NCI-H748 (cell line): ENCODE results near the gene RSRC2.
"Not testable (repeated sequence)": the region's sequence is repeated elsewhere in the genome, so short reads cannot be mapped to it uniquely, and the experiment has no call there.

Source experiments
- DNase-seq: peaks from one replicate; lab custom pipeline; 2025; ENCODE audit not compliant: unreplicated experiment; lab: John Stamatoyannopoulos, UW

Gene RSRC2

GRCh38 chr12:122519418-122519817, 7.3 kb downstream of the RSRC2 start:
- DNase-seq, result no peak

- no peak for DNase-seq
Measured at GRCh38 chr12:122518908-122519307, 7.8 kb downstream of the RSRC2 start.

- no peak for DNase-seq
Measured at GRCh38 chr12:122517877-122518276, 8.9 kb downstream of the RSRC2 start.

GRCh38 chr12:122516544-122517361, 10.0 kb downstream of the RSRC2 start:
- DNase-seq, result no peak

- no peak for DNase-seq
Measured at GRCh38 chr12:122515275-122515674, 11.5 kb downstream of the RSRC2 start.

- no peak for DNase-seq
Measured at GRCh38 chr12:122513660-122514059, 13.1 kb downstream of the RSRC2 start.

GRCh38 chr12:122513028-122513427, 13.7 kb downstream of the RSRC2 start:
- not testable (repeated sequence) for DNase-seq

GRCh38 chr12:122508163-122508562, 18.6 kb downstream of the RSRC2 start:
- DNase-seq, result no peak

GRCh38 chr12:122506393-122506938, 20.3 kb downstream of the RSRC2 start:
- DNase-seq, result no peak

- DNase-seq, result no peak
Measured at GRCh38 chr12:122505419-122506051, 21.2 kb downstream of the RSRC2 start.

- no peak for DNase-seq
Measured at GRCh38 chr12:122503783-122504590, 22.7 kb downstream of the RSRC2 start.

- no peak for DNase-seq
Measured at GRCh38 chr12:122503147-122503751, 23.5 kb downstream of the RSRC2 start.

GRCh38 chr12:122501489-122501989, 25.2 kb downstream of the RSRC2 start:
- no peak for DNase-seq

GRCh38 chr12:122500685-122501488, 25.8 kb downstream of the RSRC2 start, which contains the start of gene ZCCHC8:
ZCCHC8 (minus strand) TSS chr12:122500932; CDS start chr12:122500840, 92 bp downstream.
- DNase-seq, result peak; percentile 98

GRCh38 chr12:122499991-122500684, 26.6 kb downstream of the RSRC2 start:
- DNase-seq, result peak; percentile 80

GRCh38 chr12:122495258-122495657, 31.5 kb downstream of the RSRC2 start:
- no peak for DNase-seq

GRCh38 chr12:122493222-122493621, 33.5 kb downstream of the RSRC2 start:
- DNase-seq, result not testable (repeated sequence)

GRCh38 chr12:122491991-122492390, 34.7 kb downstream of the RSRC2 start:
- no peak for DNase-seq

- DNase-seq, result no peak
Measured at GRCh38 chr12:122489038-122489437, 37.7 kb downstream of the RSRC2 start.
